SJSA1 (cell line): ENCODE data around the gene MRAP. TPM values are rescaled to one million over a fixed set of nuclear protein-coding genes. Genes with fewer than 3 reads are reported as not detected.
"Not testable (repeated sequence)": the region's sequence is repeated elsewhere in the genome, so short reads cannot be mapped to it uniquely, and the experiment has no call there.

Experiments
- DNase-seq, 2 experiments: peaks; one replicate each; pipeline ENCODE4 v3.0.0-alpha.2; 2015 to 2020; ENCODE audit warnings: low spot score in 2 of 2, low read depth in 1 of 2
- H3K27ac ChIP-seq: fragments of 250-450 bp; sonication (Bioruptor Pico); 2 replicates; pipeline ENCODE4 v1.5.1; 2020; ENCODE audit warnings: mild to moderate bottlenecking, moderate library complexity
- H3K27me3 ChIP-seq: fragments of 250-450 bp; sonication (Bioruptor Pico); replicated peaks from 2 replicates; pipeline ENCODE4 v1.5.1; 2020; ENCODE audit warnings: mild to moderate bottlenecking, moderate library complexity
- H3K36me3 ChIP-seq: fragments of 250-450 bp; sonication (Bioruptor Pico); 2 replicates; pipeline ENCODE4 v1.5.1; 2020; ENCODE audit warnings: mild to moderate bottlenecking
- H3K4me1 ChIP-seq: fragments of 250-450 bp; sonication (Bioruptor Pico); replicated peaks from 2 replicates; pipeline ENCODE4 v1.6.1; 2021; ENCODE audit warnings: mild to moderate bottlenecking
- H3K4me3 ChIP-seq: fragments of 250-450 bp; sonication (Bioruptor Pico); 2 replicates; pipeline ENCODE4 v1.5.1; 2020; ENCODE audit warnings: mild to moderate bottlenecking
- H3K9me3 ChIP-seq: fragments of 250-450 bp; sonication (Bioruptor Pico); replicated peaks from 2 replicates; pipeline ENCODE4 v1.5.1; 2020; ENCODE audit warnings: mild to moderate bottlenecking
- total RNA-seq: library from RNA; depleted of rRNA; stranded (reverse); fragments of >200 nt; shearing (Covaris generic); gene quantifications from 2 replicates; pipeline ENCODE4 v1.2.3, GENCODE V29; 2014; rRNA removed

Gene MRAP
- not detected in 2 replicates for total RNA-seq

- DNase-seq: no peak
- Histone ChIP-seq H3K27me3 (no peaks in the 10 kb centered on the region), H3K27ac (no peak within 1 kb of the TSS), H3K4me3 (no peak within 1 kb of the TSS), H3K4me1 (no peaks in the 10 kb centered on the region), H3K9me3 (no peaks in the 10 kb centered on the region), H3K36me3 (peaks cover 13% of the 10 kb centered on the region)
These were observed at the start of gene MRAP for GRCh38 chr21:32298658-32299081. Gene MRAP (plus strand): TSS chr21:32298855. CDS start chr21:32298972, 117 bp downstream.

DNA sequence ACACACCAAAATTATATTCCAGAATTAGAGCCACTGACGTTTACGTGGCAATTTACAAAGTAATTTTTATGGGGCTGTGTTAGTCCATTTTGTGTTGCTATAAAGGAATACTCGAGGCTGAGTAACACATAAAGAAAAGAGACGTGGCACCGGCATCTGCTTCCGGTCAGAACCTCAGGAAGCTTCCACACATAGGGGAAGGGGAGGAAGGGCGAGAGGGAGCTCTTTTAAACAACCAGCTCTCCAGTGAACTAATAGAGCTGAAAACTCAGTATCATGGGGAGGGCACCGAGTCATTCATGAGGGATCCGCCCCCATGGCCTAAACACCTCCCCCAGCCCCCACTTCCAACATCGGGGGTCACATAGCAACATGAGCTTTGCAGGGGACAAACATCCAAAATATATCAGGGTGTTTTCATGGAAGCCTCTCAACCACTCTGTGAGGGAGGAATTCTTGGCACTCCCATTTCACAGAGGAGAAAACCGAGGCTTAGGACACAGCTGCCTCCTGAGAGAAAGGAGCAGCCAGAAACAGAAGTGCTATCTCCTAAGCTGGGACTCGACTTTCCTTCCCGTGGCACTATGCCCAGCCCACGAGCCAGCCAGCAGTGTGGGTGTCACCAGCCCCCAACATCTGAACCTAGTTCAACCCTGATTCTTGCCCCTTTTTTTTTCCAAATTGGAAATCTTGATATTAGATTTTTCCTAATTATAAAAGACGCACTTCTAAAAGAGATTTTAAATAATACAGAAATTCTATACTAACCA is 49.0 kb upstream of the MRAP start:
- no peak for DNase-seq

GRCh38 chr21:32252136-32252535 is 46.5 kb upstream of the MRAP start:
- Histone ChIP-seq H3K4me3 (no peak overlapping the region), H3K27me3 (no peaks in the 10 kb centered on the region), H3K36me3 (no peaks in the 10 kb centered on the region), H3K27ac (no peak overlapping the region), H3K9me3 (0 out of 2 replicates have a peak, but pooled peaks cover 5% of the 10 kb centered on the region), H3K4me1 (peaks cover 19% of the 10 kb centered on the region)
- no peak for DNase-seq

More for the DNA sequence above, 49.0 kb upstream of the MRAP start:
- Histone ChIP-seq H3K9me3 (0 out of 2 replicates have a peak, but pooled peaks cover 5% of the 10 kb centered on the region), H3K27me3 (no peaks in the 10 kb centered on the region), H3K27ac (no peak overlapping the region), H3K36me3 (no peaks in the 10 kb centered on the region), H3K4me3 (no peak overlapping the region), H3K4me1 (peaks cover 14% of the 10 kb centered on the region)

GRCh38 chr21:32253215-32253641 is 45.4 kb upstream of the MRAP start:
- no peak overlapping the region for H3K4me3 ChIP-seq

GRCh38 chr21:32256251-32256650 is 42.4 kb upstream of the MRAP start:
- no peak overlapping the region for H3K4me3 ChIP-seq
- 0 out of 2 replicates have a peak, but pooled peaks cover under 1% of the 10 kb centered on the region for H3K9me3 ChIP-seq
- H3K4me1 ChIP-seq: peaks cover 5% of the 10 kb centered on the region; the same call in 1 of the 2 replicates
- H3K36me3 ChIP-seq: no peaks in the 10 kb centered on the region
- H3K27me3 ChIP-seq: no peaks in the 10 kb centered on the region
- H3K27ac ChIP-seq: no peak overlapping the region
- no peak for DNase-seq

More at GRCh38 chr21:32253215-32253641, 45.4 kb upstream of the MRAP start:
- DNase-seq: no peak
- Histone ChIP-seq H3K27ac (no peak overlapping the region), H3K9me3 (0 out of 2 replicates have a peak, but pooled peaks cover 5% of the 10 kb centered on the region), H3K36me3 (no peaks in the 10 kb centered on the region), H3K27me3 (no peaks in the 10 kb centered on the region), H3K4me1 (peaks cover 17% of the 10 kb centered on the region)

DNA sequence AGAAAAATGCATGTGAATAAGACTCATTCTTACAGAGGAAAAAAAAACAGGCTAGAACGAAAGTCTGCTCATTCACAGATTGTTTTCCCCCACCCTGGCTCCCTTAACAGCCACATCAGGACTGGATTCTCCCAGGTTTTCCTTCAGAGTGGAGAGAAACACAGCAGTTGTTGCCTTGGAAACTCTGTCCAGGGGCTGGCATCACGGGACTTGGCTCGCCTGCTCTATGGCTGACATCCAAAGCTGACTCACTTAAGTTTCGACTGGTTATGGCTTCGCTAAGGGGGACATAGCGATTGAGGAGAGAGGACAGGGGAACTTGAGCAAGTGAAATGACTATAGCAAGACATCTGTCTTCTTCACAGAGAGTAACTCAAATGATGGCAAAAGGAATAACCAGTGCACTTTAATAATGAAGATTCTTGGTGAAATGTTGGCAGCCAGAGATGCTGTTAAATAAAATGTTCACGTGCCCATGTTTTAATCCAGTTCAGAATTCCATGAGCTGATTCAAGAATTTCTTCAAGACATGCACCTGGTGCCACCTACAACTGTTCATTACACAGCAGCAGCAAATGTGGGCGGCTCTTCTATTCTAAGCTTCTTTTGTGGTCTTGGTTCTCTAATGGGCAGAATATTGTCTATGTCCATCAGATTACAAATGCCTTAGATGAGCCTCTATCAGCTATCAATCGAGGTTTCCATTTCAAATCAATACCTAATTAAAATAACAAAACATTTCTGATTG is 41.6 kb upstream of the MRAP start:
- peak; percentile 46 to 63 for DNase-seq
- peaks cover 5% of the 10 kb centered on the region; the same call in 1 of the 2 replicates for H3K4me1 ChIP-seq
- no peak overlapping the region for H3K4me3 ChIP-seq
- no peaks in the 10 kb centered on the region for H3K36me3 ChIP-seq
- H3K27me3 ChIP-seq: no peaks in the 10 kb centered on the region
- no peak overlapping the region for H3K27ac ChIP-seq
- H3K9me3 ChIP-seq: no peaks in the 10 kb centered on the region

DNA sequence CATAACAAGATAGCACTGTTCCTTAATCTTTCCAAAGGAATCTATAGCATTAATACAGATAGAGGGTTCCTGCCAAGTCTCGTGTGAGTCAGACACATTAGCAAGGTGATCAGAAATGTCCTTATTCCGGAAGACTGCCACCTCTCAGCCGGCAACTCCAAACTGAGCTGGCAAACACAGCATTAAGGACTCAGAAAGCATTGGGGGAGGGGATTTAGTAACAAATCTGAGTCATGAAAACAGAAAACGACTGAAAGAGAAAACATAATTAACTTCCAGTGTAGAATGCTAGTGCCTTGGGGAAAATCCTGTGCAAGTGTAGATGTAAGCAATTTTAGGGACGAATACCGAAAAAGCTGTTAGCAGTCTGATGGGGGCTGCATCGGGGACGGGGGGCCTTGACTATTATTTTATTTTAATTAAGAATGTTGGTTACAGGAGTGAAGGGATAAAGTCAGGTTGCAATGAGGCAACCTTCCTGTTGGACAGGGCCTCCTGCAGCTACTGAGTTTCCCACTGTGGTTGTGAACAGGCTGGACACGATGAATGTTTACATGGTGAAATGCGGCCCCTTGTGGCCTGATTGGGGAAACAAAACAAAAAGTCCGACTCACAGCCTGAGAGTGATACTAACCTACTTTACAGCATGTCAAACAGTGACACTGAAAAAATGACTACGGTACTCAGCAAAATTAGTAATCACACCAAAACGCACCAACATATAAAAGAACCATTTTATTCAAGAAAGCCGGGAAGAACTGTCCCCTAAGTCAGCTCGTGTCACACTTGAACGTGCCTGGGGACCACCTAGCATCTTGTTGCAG is 40.5 kb upstream of the MRAP start:
- Histone ChIP-seq H3K4me3 (no peak overlapping the region), H3K4me1 (peaks cover 5% of the 10 kb centered on the region; the same call in 1 of the 2 replicates), H3K27ac (no peak overlapping the region), H3K9me3 (no peaks in the 10 kb centered on the region), H3K27me3 (no peaks in the 10 kb centered on the region), H3K36me3 (no peaks in the 10 kb centered on the region)
- DNase-seq: peak; percentile 58 to 70

DNA sequence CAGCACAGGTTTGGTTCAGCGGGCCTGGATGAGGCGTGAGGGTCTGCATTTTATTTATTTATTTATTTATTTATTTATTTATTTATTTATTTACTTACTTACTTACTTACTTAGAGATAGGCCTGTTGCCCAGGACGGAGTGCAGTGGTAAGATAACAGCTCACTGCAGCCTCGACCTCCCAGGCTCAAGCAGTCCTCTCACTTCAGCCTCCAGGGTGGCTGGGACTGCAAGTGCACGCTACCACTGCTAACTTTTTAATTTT is 39.9 kb upstream of the MRAP start:
- not testable (repeated sequence) for H3K36me3 ChIP-seq, DNase-seq, H3K4me3 ChIP-seq, H3K27me3 ChIP-seq, H3K9me3 ChIP-seq, H3K27ac ChIP-seq, H3K4me1 ChIP-seq

- H3K4me1 ChIP-seq: peaks cover 5% of the 10 kb centered on the region; the same call in 1 of the 2 replicates
- no peak overlapping the region for H3K4me3 ChIP-seq
- no peak for DNase-seq
- no peaks in the 10 kb centered on the region for H3K27me3 ChIP-seq
- H3K36me3 ChIP-seq: no peaks in the 10 kb centered on the region
- H3K27ac ChIP-seq: no peak overlapping the region
- no peaks in the 10 kb centered on the region for H3K9me3 ChIP-seq
These were observed 38.5 kb upstream of the MRAP start for GRCh38 chr21:32260130-32260529.

GRCh38 chr21:32261929-32262328 is 36.7 kb upstream of the MRAP start:
- Histone ChIP-seq H3K4me1 (peaks cover 3% of the 10 kb centered on the region; the same call in 1 of the 2 replicates), H3K27ac (no peak overlapping the region), H3K27me3 (no peaks in the 10 kb centered on the region), H3K4me3 (no peak overlapping the region), H3K36me3 (peaks cover under 1% of the 10 kb centered on the region), H3K9me3 (no peaks in the 10 kb centered on the region)
- DNase-seq: no peak

DNA sequence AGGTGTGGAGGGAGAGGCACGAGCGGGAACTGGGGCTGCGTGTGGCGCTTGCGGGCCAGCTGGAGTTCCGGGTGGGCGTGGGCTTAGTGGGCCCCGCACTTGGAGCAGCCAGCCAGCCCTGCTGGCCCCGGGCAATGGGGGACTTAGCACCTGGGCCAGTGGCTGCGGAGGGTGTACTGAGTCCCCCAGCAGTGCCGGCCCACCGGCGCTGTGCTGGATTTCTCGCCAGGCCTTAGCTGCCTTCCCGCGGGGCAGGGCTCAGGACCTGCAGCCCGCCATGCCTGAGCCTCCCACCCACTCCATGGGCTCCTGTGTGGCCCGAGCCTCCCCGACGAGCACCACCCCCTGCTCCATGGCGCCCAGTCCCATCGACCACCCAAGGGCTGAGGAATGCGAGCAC is 33.3 kb upstream of the MRAP start:
- DNase-seq, H3K27ac ChIP-seq, H3K4me3 ChIP-seq, H3K27me3 ChIP-seq, H3K9me3 ChIP-seq, H3K4me1 ChIP-seq: not testable (repeated sequence)
- peaks cover 20% of the 10 kb centered on the region for H3K36me3 ChIP-seq

DNA sequence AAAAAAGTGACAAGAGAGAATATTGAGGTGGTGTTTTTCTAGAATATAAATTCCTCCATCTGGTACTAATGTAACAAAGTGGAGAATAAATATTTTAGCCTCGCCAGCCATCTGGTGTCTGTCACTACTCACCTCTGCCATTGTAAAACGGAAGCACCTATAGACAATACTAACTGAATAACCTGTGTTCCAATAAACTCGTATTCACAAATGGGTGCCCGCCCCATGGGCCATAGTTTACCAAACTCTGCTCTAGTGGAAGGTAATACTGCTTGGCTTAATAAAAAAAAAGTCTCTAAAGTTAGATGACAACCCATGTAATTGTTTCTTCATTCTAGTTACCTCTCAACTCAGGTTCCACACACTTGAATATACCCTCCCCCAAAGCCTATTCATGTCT is 27.9 kb upstream of the MRAP start:
- no peak overlapping the region for H3K27ac ChIP-seq
- peaks cover 57% of the 10 kb centered on the region for H3K36me3 ChIP-seq
- no peaks in the 10 kb centered on the region for H3K4me1 ChIP-seq
- H3K27me3 ChIP-seq: no peaks in the 10 kb centered on the region
- no peaks in the 10 kb centered on the region for H3K9me3 ChIP-seq
- no peak overlapping the region for H3K4me3 ChIP-seq
- no peak for DNase-seq

DNA sequence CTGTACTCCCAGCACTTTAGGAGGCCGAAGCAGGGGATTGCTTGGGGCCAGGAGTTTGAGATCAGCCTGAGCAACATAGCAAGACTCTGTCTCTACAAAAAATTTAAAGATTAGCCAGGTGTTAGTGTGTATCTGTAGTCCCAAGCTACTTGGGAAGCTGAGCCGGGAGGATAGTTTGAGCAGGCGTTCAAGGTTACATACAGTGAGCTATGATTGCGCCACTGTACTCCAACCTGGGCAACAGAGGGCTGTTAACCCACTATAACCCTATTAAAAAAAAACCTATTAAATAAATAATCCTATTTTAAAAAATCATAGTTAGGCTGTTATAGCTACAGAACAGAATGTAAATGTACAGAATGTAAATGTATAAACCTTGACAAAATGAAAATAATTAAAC is 22.0 kb upstream of the MRAP start:
- Histone ChIP-seq H3K4me3 (no peak overlapping the region), H3K36me3 (peaks cover 30% of the 10 kb centered on the region), H3K27me3 (no peaks in the 10 kb centered on the region), H3K27ac (no peak overlapping the region), H3K4me1 (peaks cover 10% of the 10 kb centered on the region), H3K9me3 (no peaks in the 10 kb centered on the region; the same call in 1 of the 2 replicates)
- DNase-seq: no peak
